Hepatocyte (in vitro differentiated cells): Measurements from ENCODE around the gene FASN.

Experiments
- EZH2 ChIP-seq: fragments of 200-600 bp; sonication (generic); IDR thresholded peaks from 2 replicates; pipeline ENCODE4 v1.6.1; 2016; ENCODE audit warnings: antibody characterized with exemption, mild to moderate bottlenecking, borderline replicate concordance
- TF ChIP-seq, protein P1 (sequence below): fragments of 200-600 bp; sonication (generic); IDR thresholded peaks from 2 replicates; pipeline ENCODE4 v1.5.1; 2016; ENCODE audit warnings: antibody characterized with exemption, mild to moderate bottlenecking; ENCODE audit not compliant: poor library complexity

DNA sequence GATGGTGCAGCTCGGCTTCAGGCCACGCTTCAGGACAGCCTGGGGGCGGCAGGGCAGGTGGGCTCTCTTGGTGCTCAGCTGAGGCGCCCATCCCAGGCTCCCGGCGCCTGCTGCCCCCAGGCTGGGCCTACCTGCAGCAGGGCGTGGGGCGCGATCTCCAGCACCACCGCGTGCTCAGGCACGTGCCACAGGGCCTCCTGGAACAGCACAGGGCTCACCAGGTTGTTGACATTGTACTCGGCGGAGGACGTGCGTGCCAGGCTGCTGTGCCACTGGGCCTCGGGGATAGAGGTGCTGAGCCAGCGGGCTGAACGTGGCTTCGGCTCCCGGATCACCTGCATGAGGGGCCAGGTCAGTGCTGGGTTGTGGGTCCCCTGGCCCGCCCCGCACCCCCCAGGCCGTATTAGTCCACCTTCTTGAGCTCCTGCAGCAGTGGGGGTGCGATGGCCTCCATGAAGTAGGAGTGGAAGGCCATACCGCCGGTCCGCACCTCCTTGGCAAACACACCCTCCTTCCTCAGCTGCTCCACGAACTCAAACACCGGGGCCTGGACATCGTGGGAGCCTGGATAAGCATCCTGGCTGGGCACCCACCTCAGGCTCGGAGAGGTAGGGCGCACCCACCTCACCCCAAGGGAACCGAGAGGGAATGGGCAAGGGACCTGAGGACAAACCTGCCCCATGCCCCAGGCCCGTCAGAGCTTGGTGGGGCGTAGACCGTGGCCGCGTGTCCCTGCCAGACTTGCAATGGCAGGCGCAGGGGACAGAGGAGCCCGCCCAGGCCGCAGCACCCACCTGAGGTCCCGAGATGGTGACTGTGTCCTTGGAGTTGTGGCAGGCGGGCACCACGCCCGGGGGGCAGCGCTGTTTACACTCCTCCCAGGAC lies 9.0 kb downstream of the FASN start:
- TF ChIP-seq, protein P1, sequence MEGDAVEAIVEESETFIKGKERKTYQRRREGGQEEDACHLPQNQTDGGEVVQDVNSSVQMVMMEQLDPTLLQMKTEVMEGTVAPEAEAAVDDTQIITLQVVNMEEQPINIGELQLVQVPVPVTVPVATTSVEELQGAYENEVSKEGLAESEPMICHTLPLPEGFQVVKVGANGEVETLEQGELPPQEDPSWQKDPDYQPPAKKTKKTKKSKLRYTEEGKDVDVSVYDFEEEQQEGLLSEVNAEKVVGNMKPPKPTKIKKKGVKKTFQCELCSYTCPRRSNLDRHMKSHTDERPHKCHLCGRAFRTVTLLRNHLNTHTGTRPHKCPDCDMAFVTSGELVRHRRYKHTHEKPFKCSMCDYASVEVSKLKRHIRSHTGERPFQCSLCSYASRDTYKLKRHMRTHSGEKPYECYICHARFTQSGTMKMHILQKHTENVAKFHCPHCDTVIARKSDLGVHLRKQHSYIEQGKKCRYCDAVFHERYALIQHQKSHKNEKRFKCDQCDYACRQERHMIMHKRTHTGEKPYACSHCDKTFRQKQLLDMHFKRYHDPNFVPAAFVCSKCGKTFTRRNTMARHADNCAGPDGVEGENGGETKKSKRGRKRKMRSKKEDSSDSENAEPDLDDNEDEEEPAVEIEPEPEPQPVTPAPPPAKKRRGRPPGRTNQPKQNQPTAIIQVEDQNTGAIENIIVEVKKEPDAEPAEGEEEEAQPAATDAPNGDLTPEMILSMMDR: no peak
- TF ChIP-seq EZH2: no peak
